Stimulated activated CD4-positive, alpha-beta T cell treated with anti-CD3 and anti-CD28 coated beads, Interleukin-1b, Interleukin-23, amount 100 ng/mL, for 48 hours (primary cell): ENCODE data around the gene CENPP.
"Not testable (repeated sequence)": the region's sequence is repeated elsewhere in the genome, so short reads cannot be mapped to it uniquely, and the experiment has no call there.

Source experiments
- DNase-seq: peaks from one replicate; pipeline ENCODE4 v3.0.0-alpha.2; 2020

The CENPP gene

DNA sequence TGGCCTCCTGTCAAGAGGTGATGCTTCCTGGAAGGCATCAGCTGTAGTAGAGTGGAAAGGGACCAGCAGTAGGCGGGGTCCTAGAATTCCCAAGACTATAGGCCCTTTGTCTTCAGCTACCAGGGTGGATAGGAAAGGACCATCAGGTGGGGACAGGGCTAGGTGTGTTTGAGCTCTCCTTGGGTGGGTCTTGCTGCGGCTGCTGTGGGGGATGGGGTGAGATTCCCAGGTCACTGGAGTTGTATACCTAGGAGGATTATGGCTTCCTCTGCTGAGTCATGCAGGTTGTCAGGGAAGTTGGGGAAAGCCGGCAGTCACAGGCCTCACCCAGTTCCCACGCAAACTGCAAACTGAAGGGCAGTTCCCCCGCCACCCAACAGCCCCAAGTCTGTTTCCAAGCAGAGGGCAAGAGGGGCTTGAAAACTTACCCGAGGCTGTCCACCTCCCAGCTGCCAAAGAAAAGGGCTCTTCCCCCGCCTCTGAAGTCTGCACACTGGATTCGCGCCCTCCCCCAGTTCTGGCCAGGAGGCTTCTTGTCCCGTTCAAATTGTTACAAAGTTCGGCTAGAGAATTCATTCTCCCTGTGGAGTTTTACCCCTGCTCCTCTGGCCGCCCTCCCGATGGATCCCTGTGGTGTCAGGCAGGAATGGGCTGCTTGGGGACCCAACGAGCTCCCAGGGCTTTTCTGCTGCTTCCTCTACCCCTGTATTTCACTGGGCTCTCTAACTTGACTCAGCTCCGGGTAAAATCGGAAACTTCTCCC, 233.0 kb downstream of the CENPP start:
- no peak for DNase-seq

DNA sequence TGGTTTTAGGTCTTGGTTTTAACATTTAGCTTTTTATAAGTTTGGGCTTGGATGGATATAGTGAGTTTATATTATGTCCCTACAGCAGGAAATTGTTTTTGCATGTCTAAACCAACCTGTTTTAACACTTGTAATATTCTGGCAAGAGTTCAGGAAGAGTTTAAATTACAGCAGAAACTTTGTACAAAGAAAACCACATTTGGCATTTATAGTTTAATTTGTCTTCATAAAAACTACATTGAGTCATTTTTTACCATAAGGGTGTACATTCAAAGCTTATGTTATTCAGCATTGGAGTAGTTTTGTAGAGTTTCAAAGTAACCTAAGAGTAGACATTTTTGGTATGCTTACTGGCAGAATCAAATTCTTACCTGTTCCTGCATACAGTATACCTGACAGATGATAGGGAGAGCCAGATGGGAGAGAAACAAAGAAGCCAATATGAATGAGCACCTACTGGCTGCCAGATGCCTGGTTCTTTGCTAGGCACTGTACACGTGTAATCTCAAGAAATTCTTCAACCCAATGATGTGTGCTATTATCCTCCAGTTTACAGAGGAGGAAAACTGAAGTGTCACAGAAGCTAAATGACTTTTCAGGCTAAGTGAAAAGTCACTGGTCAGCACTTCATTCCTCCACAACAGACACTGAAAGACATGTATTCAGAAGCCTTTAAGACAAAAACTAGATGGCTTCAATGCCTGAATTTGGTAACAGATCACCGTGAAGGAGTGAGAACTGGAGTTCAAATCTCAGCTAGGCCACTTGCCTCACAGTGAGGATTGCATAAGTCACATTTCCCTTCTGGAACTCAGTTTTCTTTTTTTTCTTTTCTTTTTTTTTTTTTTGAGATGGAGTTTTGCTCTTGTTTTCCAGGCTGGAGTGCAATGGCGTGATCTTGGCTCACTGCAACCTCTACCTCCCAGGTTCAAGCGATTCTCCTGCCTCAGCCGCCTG, 235.9 kb downstream of the CENPP start:
- DNase-seq, result no peak

DNA sequence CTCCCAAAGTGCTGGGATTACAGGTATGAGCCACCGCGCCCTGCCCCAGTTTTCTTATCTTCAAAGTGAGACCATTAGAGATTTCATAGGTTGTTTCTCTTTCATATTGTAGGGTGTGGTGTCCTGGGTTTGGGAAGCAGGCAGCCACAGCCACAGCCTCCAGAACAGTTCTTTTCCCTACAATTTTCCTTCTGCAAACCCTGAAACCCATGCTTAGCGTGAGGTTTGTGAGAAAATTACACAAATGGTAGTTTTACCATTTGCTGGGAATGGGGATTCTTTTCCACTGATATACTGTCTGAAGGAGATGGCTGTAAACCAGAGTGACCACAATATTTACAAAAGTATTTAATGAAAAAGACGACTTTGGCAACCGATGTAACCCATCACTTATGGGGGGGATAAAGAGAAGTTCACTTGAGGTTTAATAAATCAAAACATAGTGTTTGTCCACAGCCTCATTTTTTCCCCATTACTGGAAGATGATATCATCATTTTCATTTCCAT, 236.8 kb downstream of the CENPP start:
- DNase-seq, result no peak

DNA sequence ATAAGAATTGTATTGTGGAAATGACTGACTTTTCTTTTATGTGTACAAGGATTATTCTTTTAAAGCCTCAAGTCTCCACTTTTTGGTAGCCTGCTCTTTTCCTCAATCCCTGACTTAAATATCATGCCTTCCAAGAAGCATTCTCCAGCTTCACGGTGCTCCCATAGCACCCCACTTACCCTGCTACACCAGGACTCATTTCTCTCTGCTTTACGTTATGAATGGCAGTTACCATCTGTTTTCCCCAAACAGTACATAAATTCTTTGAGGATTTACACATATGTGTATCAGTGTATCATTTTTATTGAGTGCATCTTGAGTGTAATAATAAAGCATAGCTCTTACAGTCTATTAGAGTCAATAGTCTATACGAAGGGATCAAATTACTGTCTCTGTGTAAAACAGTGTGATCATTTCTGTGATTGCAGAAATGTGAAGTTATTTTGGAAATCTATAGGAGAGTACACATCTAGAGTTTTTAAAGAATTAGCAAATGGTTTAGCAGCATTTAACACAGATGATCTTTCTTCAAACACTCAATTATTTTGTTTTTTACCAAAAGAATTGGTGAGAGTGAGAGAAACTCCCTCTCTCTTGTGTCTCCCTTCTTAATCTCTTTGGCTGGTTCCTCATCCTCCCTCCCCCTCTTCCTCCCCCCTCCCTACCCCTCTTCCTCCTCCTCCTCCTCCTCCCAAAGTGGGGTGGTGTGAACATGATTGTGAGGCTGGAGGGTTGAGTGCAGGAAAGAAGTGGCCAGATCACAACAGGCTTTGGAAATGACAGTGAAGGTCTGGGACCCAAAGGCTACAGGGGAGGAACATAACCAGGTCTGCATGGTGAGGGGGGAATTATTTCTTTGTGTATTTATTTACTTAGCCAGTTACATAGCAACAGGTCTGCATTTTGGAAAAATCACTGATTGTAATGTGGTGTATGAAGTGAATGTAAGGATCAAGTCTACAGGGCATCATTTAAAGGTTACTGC, 237.7 kb downstream of the CENPP start:
- DNase-seq, result no peak

DNA sequence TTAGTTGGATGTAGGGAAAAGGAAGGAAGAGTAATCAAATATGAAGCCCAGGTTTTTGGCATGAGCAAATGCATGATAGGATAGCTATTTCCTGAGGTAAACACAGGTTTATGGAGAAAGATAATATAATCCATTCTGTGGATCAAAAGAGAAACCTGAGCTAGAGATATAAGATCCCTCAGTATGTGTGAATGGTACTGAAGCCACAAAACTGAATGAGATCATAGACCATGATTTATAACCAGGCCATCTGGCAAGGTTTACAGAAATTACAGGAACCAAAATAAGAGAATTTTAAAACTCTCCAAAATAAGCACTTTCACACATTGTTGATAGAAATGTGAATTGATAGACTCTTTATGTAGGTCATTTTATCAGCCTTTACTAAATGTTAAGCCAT, 238.8 kb downstream of the CENPP start:
- DNase-seq, result no peak

DNA sequence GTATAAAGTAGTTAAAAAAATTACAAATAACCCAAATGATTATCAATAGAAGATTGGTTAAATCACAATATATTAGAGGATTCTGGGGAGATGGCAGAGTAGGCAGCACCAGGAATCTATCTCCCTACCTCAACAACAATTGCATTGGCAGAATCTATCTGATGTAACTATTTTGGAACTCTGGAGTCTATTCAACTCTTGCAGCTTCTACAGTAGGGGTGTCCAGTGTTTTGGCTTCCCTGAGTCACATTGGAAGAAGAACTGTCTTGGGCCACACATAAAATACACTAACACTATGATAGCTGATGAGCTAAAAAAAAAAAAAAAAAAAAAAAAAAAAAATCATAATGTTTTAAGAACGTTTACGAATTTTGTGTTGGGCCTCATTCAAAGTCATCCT, 239.2 kb downstream of the CENPP start:
- DNase-seq, result no peak

DNA sequence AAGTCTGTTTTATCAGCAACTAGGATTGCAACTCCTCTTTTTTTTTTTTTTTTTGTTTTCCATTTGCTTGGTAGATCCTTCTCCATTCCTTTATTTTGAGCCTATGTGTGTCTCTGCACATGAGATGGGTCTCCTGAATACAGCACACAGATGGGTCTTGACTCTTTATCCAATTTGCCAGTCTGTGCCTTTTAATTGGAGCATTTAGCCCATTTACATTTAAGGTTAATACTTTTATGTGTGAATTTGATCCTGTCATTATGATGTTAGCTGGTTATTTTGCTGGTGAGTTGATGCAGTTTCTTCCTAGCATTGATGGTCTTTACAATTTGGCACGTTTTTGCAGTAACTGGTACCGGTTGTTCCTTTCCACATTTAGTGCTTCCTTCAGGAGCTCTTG, 246.1 kb downstream of the CENPP start:
- DNase-seq, result not testable (repeated sequence)

DNA sequence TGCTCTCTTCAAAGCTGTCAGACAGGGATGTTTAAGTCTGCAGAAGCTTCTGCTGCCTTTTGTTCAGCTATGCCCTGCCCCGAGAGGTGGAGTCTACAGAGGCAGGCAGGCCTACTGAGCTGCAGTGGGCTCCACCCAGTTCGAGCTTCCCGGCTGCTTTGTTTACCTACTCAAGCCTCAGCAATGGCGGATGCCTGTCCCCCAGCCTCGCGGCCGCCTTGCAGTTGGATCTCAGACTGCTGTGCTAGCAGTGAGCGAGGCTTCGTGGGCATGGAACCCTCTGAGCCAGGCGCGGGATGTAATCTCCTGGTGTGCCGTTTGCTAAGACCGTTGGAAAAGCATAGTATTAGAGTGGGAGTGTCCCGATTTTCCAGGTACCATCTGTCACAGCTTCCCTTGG, 247.9 kb downstream of the CENPP start:
- not testable (repeated sequence) for DNase-seq

DNA sequence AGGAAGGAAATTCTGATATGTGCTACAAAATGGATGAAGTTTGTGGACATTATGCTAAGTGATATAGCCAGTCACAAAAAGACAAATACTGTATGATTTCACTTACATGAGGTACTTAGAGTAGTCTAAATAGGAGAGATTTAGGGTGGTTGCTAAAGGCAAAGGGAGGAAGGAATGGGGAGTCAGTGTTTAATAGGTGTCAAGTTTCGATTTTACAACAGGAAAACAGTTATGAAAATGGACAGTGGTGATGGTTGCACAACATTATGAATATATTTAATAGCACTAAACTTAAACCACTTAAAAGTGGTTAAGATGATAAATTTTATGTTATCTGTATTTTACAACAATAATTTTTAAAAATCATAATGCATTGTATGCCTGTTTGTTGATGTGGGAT, 250.4 kb downstream of the CENPP start:
- DNase-seq, result no peak

DNA sequence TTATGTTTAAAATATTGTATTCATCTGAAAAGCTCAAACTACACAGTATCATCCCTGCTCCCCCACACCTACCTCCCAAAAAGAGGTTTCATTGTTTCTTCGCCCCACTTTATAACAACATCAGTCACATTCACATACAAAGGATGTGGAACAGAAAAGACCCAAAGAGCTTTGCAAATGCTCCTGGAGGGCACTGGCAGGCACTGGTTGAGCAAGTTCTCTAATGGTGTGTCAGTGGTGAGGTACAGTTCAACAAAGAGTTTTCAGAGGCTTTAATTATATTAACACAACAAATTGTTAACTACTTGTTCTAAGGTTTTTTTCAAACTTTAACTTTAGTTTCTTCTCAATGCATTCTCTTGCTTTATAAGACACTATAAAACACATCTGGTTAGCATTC, 264.2 kb downstream of the CENPP start:
- DNase-seq, result no peak

DNA sequence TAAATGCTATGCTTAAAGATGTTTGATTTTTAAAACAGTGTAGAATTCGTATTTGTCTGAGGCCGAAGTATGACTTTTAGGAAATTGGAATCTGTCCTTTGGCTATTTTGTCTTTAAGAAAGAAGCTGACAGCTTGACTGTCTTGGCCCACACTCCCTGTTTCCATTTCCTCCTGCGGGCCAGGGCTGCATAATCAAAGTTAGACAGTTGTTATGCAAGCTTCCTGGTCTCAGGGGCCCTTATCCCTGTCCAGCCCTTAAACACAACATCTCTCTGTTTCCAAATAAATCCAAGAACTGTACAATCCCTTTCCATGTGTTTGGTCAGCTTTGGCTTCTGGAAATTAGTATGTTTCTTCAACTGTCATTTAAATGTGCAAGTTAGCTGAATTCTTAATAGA, 264.6 kb downstream of the CENPP start:
- DNase-seq, result no peak

DNA sequence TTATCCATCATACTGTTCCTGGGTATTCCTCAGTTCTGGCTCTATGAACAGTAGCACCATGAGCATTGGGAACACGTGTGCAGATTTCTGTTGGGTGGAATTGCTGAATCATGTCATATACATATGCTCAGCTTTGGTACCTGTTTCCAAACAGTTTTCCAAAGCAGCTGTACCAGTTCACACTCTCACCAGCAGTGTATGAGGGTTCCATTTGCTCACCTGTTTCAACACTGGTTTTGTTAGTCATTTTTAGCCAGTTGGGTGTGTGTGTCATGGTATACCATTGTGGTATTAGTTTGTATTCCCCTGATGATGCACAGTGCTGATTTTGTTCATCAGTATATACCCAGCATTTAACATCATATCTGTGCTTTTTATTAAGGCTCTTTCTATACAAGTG, 266.8 kb downstream of the CENPP start:
- DNase-seq, result no peak

DNA sequence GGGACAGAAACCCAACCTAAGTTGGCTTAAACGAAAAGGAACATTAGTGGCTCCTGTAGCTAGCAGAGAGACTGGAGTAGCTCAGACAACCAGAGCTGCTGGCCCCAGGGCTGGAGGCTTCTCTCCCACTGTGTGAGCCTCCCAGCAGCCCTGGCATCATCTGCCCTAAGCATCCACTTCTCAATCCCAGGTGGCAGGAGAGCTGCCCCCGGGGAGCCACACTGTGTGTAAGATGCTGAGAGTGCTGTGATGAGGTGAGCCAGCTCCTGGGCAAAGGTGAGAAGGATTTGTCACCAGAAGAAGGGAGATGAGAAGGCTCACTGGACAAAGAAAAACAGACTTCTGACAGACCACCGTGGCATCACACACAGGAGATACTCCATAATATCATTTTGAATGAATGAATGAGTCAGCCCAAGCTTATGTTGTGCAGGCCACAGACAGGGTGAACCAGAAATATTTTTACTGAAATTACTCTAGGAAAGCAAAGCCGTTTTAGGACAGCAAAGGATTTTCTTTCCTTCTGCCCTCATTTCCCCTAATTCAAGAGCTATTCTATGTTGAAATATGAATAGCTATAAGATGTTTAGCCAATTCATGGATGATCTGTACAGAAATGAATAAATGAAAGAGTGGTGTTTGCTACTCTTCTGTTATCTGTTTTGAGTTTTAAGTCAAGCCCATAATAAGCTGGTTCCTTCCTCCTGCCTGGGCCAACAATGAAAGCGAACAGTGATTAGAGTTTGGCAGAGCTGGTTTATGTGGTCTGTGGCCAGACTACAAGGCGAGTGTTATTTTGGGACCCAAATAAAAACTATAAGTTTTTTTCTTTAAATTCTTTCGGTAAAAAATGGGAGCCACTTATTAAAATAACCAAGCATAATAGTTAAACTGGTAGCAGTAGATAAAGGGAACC, 267.5 kb downstream of the CENPP start:
- DNase-seq, result no peak

DNA sequence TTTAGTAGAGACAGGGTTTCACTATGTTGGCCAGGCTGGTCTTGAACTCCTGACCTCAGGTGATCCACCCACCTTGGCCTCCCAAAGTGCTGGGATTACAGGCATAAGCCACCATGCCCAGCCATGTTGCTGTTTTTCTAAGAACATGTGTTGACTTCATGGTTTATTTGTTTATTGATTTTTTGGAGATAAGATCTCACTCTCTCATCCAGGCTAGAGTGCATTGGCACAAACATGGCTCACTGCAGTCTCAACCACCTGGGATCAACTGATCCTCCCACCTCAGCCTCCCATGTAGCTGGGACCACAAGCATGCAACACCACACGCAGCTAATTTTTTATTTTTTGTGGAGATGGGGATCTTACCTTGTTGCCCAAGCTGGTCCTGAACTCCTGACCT, 269.3 kb downstream of the CENPP start:
- not testable (repeated sequence) for DNase-seq

DNA sequence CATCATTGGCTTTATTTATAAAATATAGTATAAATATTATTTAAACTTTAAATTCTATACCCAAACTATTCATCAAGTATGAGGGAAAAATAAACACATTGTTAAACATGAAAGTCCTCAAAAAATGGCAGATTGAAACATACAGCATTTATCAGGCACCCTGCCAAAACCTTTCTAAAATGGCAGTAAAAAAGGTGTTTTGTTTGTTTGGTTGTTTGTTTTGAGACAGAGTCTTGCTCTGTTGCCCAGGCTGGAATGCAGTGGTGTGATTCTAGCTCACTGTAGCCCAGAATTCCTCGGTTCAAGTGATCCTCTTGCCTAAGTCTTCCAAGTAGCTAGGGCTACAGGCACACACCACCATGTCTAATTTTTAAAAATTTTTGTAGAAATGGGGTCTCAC, 270.2 kb downstream of the CENPP start:
- no peak for DNase-seq

DNA sequence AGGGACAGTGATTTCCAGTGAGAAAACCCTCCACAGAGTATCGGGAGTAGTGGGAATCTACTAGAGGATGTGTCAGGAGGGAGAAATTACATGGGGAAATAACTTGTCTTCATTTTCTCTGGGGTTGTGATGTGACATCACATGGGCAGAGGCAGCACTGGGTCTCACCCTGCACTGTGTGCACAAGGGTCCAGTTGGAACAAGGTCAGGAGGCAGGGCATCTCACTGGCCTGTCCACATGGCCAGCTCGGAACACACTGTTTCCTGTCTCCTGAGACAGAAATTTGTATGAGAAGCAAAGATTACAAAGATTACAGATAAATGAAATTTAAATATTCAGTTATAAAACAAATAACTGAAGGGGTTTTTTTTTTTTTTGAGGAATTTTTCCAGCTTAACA, 272.6 kb downstream of the CENPP start:
- DNase-seq, result no peak

DNA sequence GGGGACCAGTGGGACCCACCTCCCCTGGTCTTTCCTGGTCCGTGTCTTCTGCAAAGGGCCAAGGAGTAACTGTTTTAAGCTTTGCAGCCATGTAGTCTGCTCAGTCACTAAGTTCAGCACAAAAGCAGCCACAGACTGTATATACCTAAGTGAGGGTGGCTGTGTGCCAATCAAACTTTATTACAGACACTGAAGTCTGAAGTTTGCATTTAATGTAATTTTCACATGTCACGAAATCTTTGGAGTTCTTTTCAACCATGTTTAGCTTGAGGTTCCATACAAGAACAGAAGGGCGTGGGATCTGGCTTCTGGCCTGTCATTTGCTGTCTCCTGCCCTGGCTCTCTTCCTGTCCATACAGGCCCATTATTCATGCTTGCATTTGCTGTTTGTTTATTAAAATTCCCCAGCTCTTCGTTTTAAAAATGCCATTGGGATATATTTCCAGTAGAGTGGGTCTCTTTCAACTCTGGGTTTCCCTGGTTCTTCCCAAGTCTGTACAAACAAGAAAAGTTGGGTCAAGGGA, 274.2 kb downstream of the CENPP start:
- DNase-seq, result no peak

DNA sequence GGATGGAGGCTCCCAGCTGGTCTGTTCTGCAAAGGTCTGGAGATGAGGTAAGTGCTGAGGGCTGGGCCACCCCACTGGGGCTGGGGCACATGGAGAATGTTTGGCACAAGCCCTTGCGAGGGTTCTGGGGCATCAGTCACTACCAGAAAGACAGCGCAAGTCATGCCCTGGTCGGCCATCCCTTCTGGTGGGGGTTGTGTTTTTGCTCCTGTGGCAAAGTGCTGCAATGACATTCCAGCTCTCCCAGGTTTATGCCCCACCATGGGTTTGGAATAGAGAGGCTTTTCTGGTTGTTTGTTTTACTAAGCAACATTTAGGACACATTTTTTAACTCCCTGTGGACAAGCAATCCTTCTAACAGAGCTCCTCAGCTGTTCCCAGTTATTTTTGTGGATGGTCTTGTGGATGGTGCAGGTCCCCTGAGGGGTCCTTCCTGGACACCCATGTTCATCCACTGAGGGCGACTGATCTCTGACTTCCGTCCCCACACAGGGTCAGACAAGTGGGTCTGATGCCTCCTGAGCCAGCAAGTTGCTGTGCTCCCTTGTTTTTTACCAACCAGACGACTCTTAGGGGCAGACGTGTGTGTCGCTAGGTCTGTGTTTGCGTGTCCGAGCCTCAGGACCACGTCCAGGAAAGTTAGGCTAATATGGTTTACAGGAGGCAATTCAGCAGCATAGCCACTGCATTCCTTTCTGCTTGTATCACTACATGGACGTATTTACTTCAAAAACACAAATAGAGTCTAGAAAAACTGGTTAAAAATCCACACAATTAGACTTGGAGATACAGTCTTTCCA, 274.9 kb downstream of the CENPP start:
- no peak for DNase-seq

DNA sequence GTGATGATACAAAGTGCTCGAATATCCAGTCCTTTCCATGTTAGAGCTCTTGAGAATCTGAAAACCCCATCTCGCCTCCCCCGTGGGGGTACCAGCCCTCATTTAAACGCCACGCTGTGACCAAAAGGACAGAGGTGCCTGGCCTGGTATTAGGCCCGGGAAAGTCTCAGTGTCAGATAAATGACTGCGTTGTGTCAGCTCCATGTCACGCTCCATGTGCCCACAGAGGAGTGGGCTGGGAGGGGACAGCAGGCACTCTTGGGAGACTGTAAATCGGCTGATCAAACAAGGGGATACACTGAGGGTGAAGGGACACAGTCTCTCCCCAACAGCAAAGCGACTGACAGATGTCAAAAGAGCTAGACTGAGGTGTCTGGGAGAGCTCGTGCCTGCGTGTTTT, 275.7 kb downstream of the CENPP start:
- no peak for DNase-seq

DNA sequence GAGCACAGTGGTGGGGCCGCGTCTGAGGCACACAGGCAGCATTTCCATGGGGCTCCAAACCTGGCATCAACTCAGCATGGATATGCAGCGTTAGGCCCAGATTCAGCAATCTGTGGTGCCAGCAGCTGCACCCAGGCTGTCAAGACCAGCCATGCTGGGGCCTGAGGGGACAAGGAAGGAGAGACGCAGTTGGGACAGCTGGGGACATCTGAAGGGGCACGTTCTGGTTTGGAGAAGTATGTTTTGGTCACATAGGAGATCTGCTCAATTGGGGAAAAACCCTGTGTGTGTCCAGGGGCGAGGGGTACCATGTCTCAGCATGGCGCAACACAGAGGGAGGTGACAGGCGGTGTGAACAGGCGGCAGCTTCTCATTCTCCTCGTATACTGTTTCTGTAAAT, 276.7 kb downstream of the CENPP start:
- no peak for DNase-seq
